NOMO-1 (cell line): ENCODE data around the gene SH2D7.

Experiments used
- DNase-seq, 2 experiments: peaks; one replicate each; lab custom pipeline; 2025; ENCODE audit not compliant: unreplicated experiment in 2 of 2; lab: John Stamatoyannopoulos, UW

Gene SH2D7

GRCh38 chr15:78101423-78102105 is 9.2 kb downstream of the SH2D7 start:
- no peak for DNase-seq

GRCh38 chr15:78102211-78102610 is 9.8 kb downstream of the SH2D7 start:
- DNase-seq: no peak

- no peak for DNase-seq
Measured at GRCh38 chr15:78102741-78103140, 10.4 kb downstream of the SH2D7 start.

- peak; percentile 39 to 43 for DNase-seq
Measured at GRCh38 chr15:78103406-78104118, 11.2 kb downstream of the SH2D7 start.

- DNase-seq: no peak
Measured at GRCh38 chr15:78104119-78104479, 11.7 kb downstream of the SH2D7 start.

GRCh38 chr15:78104566-78105475 is 12.5 kb downstream of the SH2D7 start:
- no peak for DNase-seq

- no peak for DNase-seq
Measured at GRCh38 chr15:78105476-78106241, 13.3 kb downstream of the SH2D7 start.

- no peak for DNase-seq
Measured at GRCh38 chr15:78107471-78107870, 15.1 kb downstream of the SH2D7 start.

GRCh38 chr15:78108300-78109084 is 16.1 kb downstream of the SH2D7 start:
- peak; percentile 71 to 80 for DNase-seq

GRCh38 chr15:78109156-78109555 is 16.8 kb downstream of the SH2D7 start:
- no peak for DNase-seq

GRCh38 chr15:78110096-78110495 is 17.7 kb downstream of the SH2D7 start:
- no peak for DNase-seq

GRCh38 chr15:78110916-78111475 is 18.6 kb downstream of the SH2D7 start:
- DNase-seq: no peak

GRCh38 chr15:78111788-78112187 is 19.4 kb downstream of the SH2D7 start:
- DNase-seq: no peak

- no peak for DNase-seq
Measured at GRCh38 chr15:78112551-78112950, 20.2 kb downstream of the SH2D7 start.

GRCh38 chr15:78120523-78120922 is 28.2 kb downstream of the SH2D7 start:
- DNase-seq: no peak

GRCh38 chr15:78125267-78125666 is 32.9 kb downstream of the SH2D7 start:
- no peak for DNase-seq

GRCh38 chr15:78127882-78128281 is 35.5 kb downstream of the SH2D7 start:
- DNase-seq: no peak

GRCh38 chr15:78129077-78129750 is 36.9 kb downstream of the SH2D7 start:
- no peak for DNase-seq

GRCh38 chr15:78129751-78130287 is 37.5 kb downstream of the SH2D7 start:
- no peak for DNase-seq
